ENCODE data around the gene DDX49.

GRCh38 chr19:18870531-18871172 is 48.9 kb upstream of the DDX49 start:
- TF ChIP-seq CTCF (IDR thresholded peaks at IDR 0.05; ENCODE audit: insufficient read depth, low read length, poor library complexity, severe bottlenecking) (no peak), EZH2phosphoT487 (conservative IDR thresholded peaks at IDR 0.05; ENCODE audit: low read length) (no peak)
